Caco-2 (cell line): ENCODE measurements around the gene CCDC158. TPM values are rescaled to one million over a fixed set of nuclear protein-coding genes. Genes with fewer than 3 reads are reported as not detected.
A peak's percentile ranks its signal among the peaks of the same experiment; 100 is the strongest.

ENCODE experiments used
- BruUV-seq: library from RNA; stranded (reverse); fragments of 400-500 nt; replicated peaks from 2 replicates; lab custom pipeline; 2021; lab: Mats Ljungman, UMichigan
- CTCF ChIA-PET: fragments of 300-600 bp; sonication (Branson Sonifier 250); formaldehyde crosslinking; loops from one replicate; lab custom pipeline; 2022; ENCODE audit warnings: antibody characterized with exemption; lab: Charles Lee
- POLR2A ChIA-PET: fragments of 300-600 bp; sonication (Branson Sonifier 250); formaldehyde crosslinking; loops from one replicate; lab custom pipeline; 2022; ENCODE audit warnings: antibody characterized with exemption; lab: Charles Lee
- DNase-seq, 2 experiments: peaks; one replicate each; pipeline versions ENCODE4 v3.0.0 to v3.0.0-alpha.2; 2020 to 2022
- H3K27me3 ChIP-seq: replicated peaks from 2 replicates; pipeline ENCODE4 v1.6.0; 2011; ENCODE audit warnings: low read length; ENCODE audit not compliant: control insufficient read depth, insufficient read depth
- H3K36me3 ChIP-seq: 2 replicates; pipeline ENCODE4 v1.5.1; 2011; ENCODE audit warnings: low read length; ENCODE audit not compliant: control insufficient read depth, insufficient read depth
- H3K4me1 ChIP-seq: fragments of 250-450 bp; sonication (Bioruptor Pico); 2 replicates; pipeline ENCODE4 v1.5.1; 2020; ENCODE audit warnings: mild to moderate bottlenecking
- H3K4me3 ChIP-seq: 2 replicates; pipeline ENCODE4 v1.5.1; 2011; ENCODE audit warnings: low read depth, mild to moderate bottlenecking, control low read depth, low read length
- H3K9me3 ChIP-seq: fragments of 250-450 bp; sonication (Bioruptor Pico); 2 replicates; pipeline ENCODE4 v1.5.1; 2020; ENCODE audit warnings: mild to moderate bottlenecking, moderate library complexity
- H3K27ac Mint-ChIP-seq: one replicate; pipeline ENCODE4 v1.8.0; 2022; ENCODE audit warnings: mixed read lengths; ENCODE audit not compliant: unreplicated experiment
- H3K27me3 Mint-ChIP-seq: one replicate; pipeline ENCODE4 v1.8.0; 2022; ENCODE audit warnings: mixed read lengths; ENCODE audit not compliant: insufficient read depth, unreplicated experiment
- H3K36me3 Mint-ChIP-seq: one replicate; pipeline ENCODE4 v1.8.0; 2022; ENCODE audit warnings: mild to moderate bottlenecking, mixed read lengths; ENCODE audit not compliant: insufficient read depth, unreplicated experiment
- H3K4me1 Mint-ChIP-seq: one replicate; pipeline ENCODE4 v1.8.0; 2022; ENCODE audit warnings: low read depth, mixed read lengths; ENCODE audit not compliant: unreplicated experiment
- H3K4me3 Mint-ChIP-seq: one replicate; pipeline ENCODE4 v1.8.0; 2022; ENCODE audit warnings: mild to moderate bottlenecking, moderate library complexity, mixed read lengths; ENCODE audit not compliant: unreplicated experiment
- H3K9me3 Mint-ChIP-seq: one replicate; pipeline ENCODE4 v1.8.0; 2022; ENCODE audit warnings: mixed read lengths; ENCODE audit not compliant: unreplicated experiment
- intact Hi-C: fragments of 100-400 bp; cut with micrococcal nuclease; formaldehyde crosslinking; loops from one replicate; pipeline ENCODE4 v1.10.0; 2022; ENCODE audit not compliant: unreplicated experiment
- total RNA-seq: library from RNA; stranded (reverse); gene quantifications from 2 replicates; pipeline ENCODE4 v1.2.3, GENCODE V29; 2022
- TF ChIP-seq, protein P1 (sequence below), 2 experiments: fragments of 200-600 bp in 1 of 2; IDR thresholded peaks; 1 replicate in 1 of 2; 2 replicates in 1 of 2; pipeline versions ENCODE4 v1.5.1 to v1.8.0; 2011 to 2022; ENCODE audit warnings: antibody characterized with exemption in 1 of 2, control low read depth in 1 of 2, inconsistent platforms in 1 of 2, low read depth in 1 of 2, low read length in 1 of 2, mild to moderate bottlenecking in 1 of 2, moderate library complexity in 1 of 2; ENCODE audit not compliant: insufficient read depth in 1 of 2, severe bottlenecking in 1 of 2, unreplicated experiment in 1 of 2

The CCDC158 gene
- total RNA-seq, 1 experiment from 2014 or later, result 0.39 TPM

DNA sequence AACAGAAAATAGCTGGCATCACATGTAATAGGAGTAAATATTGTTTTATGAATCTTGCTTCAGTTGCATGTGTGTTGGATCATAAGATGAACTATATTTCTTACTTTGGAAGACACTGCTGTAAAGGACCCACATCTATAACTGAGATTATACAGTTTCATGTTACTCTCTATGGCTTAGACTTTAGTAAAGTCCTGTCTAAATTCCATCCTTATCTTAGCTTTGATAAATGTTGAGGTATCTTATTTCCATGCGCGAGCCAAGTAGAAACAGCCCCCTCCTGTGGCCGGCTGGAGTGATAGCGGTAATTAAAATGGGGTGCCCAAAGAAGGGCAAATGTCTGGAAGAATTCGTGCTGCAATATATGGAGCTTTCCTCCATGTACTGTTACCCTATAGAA lies 43.0 kb downstream of the CCDC158 start:
- H3K27me3 ChIP-seq, result no peaks in the 10 kb centered on the region
- Mint-ChIP-seq H3K4me3 (no peak overlapping the region), H3K36me3 (no peaks in the 10 kb centered on the region), H3K27me3 (no peaks in the 10 kb centered on the region), H3K27ac (no peak overlapping the region), H3K9me3 (no peaks in the 10 kb centered on the region), H3K4me1 (peaks cover 10% of the 10 kb centered on the region)
- no peaks in the 10 kb centered on the region for H3K36me3 ChIP-seq
- no peaks in the 10 kb centered on the region; the same call in 1 of the 2 replicates for H3K9me3 ChIP-seq
- TF ChIP-seq, protein P1, sequence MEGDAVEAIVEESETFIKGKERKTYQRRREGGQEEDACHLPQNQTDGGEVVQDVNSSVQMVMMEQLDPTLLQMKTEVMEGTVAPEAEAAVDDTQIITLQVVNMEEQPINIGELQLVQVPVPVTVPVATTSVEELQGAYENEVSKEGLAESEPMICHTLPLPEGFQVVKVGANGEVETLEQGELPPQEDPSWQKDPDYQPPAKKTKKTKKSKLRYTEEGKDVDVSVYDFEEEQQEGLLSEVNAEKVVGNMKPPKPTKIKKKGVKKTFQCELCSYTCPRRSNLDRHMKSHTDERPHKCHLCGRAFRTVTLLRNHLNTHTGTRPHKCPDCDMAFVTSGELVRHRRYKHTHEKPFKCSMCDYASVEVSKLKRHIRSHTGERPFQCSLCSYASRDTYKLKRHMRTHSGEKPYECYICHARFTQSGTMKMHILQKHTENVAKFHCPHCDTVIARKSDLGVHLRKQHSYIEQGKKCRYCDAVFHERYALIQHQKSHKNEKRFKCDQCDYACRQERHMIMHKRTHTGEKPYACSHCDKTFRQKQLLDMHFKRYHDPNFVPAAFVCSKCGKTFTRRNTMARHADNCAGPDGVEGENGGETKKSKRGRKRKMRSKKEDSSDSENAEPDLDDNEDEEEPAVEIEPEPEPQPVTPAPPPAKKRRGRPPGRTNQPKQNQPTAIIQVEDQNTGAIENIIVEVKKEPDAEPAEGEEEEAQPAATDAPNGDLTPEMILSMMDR (IDR thresholded peaks at IDR 0.05; ENCODE audit: insufficient read depth in 1 of 2, low read depth in 1 of 2, low read length in 1 of 2, severe bottlenecking in 1 of 2, unreplicated experiment in 1 of 2), result peak; percentile 63 to 71
- no peak overlapping the region for H3K4me3 ChIP-seq
- ChIA-PET POLR2A (interaction anchor here (1.1 kb wide), 1 partner anchor 71 kb away, joined by 3 read pairs; no protein-coding TSS in a partner anchor), CTCF (interaction anchor here (0.7 to 2.5 kb wide), 10 partner anchors 33 to 262 kb away, joined by 3 to 29 read pairs (median 4); partner anchors contain the start of genes FAM47E and STBD1)
- peaks cover 18% of the 10 kb centered on the region for H3K4me1 ChIP-seq
- intact Hi-C loops, result loop anchor here (1.0 kb wide), 3 partner anchors 72 to 198 kb away; partner anchors contain the start of genes FAM47E and STBD1
- BruUV-seq, result no TSS peak
- DNase-seq, result peak; percentile 60 to 70

DNA sequence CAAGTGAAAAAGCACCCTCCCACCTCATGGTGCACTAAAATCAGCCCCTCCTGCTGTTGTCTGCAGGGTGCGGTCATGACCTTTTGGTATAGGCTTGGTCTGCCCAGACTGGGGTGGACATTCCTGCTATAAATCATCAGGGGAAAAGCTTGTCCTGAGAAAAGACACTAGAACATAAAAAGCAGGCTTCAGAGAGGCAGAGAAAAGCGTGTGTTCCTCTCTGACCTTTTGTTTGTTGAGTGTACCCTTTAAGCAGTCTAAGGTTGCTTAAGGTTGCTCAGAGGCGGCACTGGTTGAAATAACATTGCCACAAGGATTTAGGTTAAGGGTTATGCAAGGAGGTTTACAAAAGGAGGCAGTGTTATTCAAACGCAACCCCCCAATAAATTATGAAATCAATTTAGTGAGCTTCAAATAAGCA lies 43.5 kb downstream of the CCDC158 start:
- no TSS peak for BruUV-seq
- intact Hi-C loops, result no loop called here
- peak in 1 of 2 experiments; percentile 29 for DNase-seq
- no peaks in the 10 kb centered on the region for H3K27me3 ChIP-seq
- H3K36me3 ChIP-seq, result no peaks in the 10 kb centered on the region
- no peaks in the 10 kb centered on the region for H3K9me3 Mint-ChIP-seq
- H3K27ac Mint-ChIP-seq, result peak overlapping the region; percentile 30
- peaks cover 9% of the 10 kb centered on the region for H3K4me1 Mint-ChIP-seq
- CTCF ChIA-PET, result interaction anchor here (0.7 to 2.5 kb wide), 10 partner anchors 33 to 261 kb away, joined by 3 to 29 read pairs (median 4); partner anchors contain the start of genes FAM47E and STBD1
- H3K9me3 ChIP-seq, result no peaks in the 10 kb centered on the region; the same call in 1 of the 2 replicates
- POLR2A ChIA-PET, result interaction anchor here (1.1 to 1.4 kb wide), 2 partner anchors 70 to 163 kb away, joined by 3 read pairs; no protein-coding TSS in a partner anchor
- TF ChIP-seq, protein P1 (IDR thresholded peaks at IDR 0.05; ENCODE audit: insufficient read depth in 1 of 2, low read depth in 1 of 2, low read length in 1 of 2, severe bottlenecking in 1 of 2, unreplicated experiment in 1 of 2), result no peak
- no peak overlapping the region for H3K4me3 ChIP-seq
- H3K4me1 ChIP-seq, result peaks cover 18% of the 10 kb centered on the region
- no peak overlapping the region for H3K4me3 Mint-ChIP-seq
- H3K27me3 Mint-ChIP-seq, result no peaks in the 10 kb centered on the region
- H3K36me3 Mint-ChIP-seq, result no peaks in the 10 kb centered on the region

DNA sequence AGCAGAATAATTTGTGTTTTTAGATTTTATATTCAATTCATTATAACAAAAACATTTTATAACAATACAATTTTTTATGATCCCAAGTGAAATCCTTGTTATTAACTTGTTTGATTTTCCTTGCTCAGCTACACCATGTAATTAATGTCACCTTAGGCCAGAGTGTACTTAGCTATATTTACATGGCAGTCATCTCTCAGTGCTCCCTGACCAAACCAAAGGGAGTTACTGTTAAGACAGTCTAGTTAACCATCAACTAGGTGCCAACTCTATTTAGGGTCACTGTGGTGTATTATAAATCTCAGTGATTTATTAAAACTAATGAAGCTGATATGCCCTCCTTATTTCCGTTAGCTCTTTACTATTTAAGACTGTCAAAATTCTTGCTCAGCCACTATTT lies 44.4 kb downstream of the CCDC158 start:
- intact Hi-C loops, result no loop called here
- no TSS peak for BruUV-seq
- H3K36me3 ChIP-seq, result no peaks in the 10 kb centered on the region
- no peaks in the 10 kb centered on the region; the same call in 1 of the 2 replicates for H3K9me3 ChIP-seq
- peaks cover 18% of the 10 kb centered on the region for H3K4me1 ChIP-seq
- Mint-ChIP-seq H3K27me3 (no peaks in the 10 kb centered on the region), H3K9me3 (no peaks in the 10 kb centered on the region), H3K4me1 (peaks cover 9% of the 10 kb centered on the region), H3K4me3 (no peak overlapping the region), H3K27ac (no peak overlapping the region), H3K36me3 (no peaks in the 10 kb centered on the region)
- CTCF ChIA-PET, result interaction anchor here (1.5 to 1.7 kb wide), 2 partner anchors 33 to 125 kb away, joined by 4 to 12 read pairs; partner anchors contain the start of gene FAM47E
- TF ChIP-seq, protein P1 (IDR thresholded peaks at IDR 0.05; ENCODE audit: insufficient read depth in 1 of 2, low read depth in 1 of 2, low read length in 1 of 2, severe bottlenecking in 1 of 2, unreplicated experiment in 1 of 2), result no peak
- POLR2A ChIA-PET, result interaction anchor here (1.4 kb wide), 1 partner anchor 162 kb away, joined by 3 read pairs; no protein-coding TSS in a partner anchor
- no peak overlapping the region for H3K4me3 ChIP-seq
- DNase-seq, result no peak
- H3K27me3 ChIP-seq, result no peaks in the 10 kb centered on the region
